ENCODE measurements around the gene ISG20L2. TPM values are rescaled to one million over a fixed set of nuclear protein-coding genes. Genes with fewer than 3 reads are reported as not detected.

ISG20L2 gene
- total RNA-seq, 1 donor from 2014 or later = 33.4 TPM

- no peak for TF ChIP-seq CTCF (IDR thresholded peaks at IDR 0.05; ENCODE audit: unreplicated experiment)
- Mint-ChIP-seq H3K36me3 (ENCODE audit: low read depth, unreplicated experiment) (peaks cover 8% of the 10 kb centered on the region), H3K4me1 (ENCODE audit: unreplicated experiment) (peaks cover 37% of the 10 kb centered on the region), H3K27ac (ENCODE audit: unreplicated experiment) (no peak overlapping the region), H3K4me3 (ENCODE audit: unreplicated experiment) (peak overlapping the region; percentile 68), H3K27me3 (ENCODE audit: unreplicated experiment) (peaks cover 23% of the 10 kb centered on the region), H3K9me3 (ENCODE audit: unreplicated experiment) (no peaks in the 10 kb centered on the region)
- DNase-seq (ENCODE audit: low spot score) = no peak
Measured at GRCh38 chr1:156692925-156693847, 35.4 kb downstream of the ISG20L2 start.

GRCh38 chr1:156692441-156692924 is 36.1 kb downstream of the ISG20L2 start:
- no peak overlapping the region for H3K27ac Mint-ChIP-seq (ENCODE audit: unreplicated experiment)
- H3K4me1 Mint-ChIP-seq (ENCODE audit: unreplicated experiment) = peaks cover 37% of the 10 kb centered on the region
- H3K9me3 Mint-ChIP-seq (ENCODE audit: unreplicated experiment) = no peaks in the 10 kb centered on the region
- H3K36me3 Mint-ChIP-seq (ENCODE audit: low read depth, unreplicated experiment) = peaks cover 8% of the 10 kb centered on the region
- peak overlapping the region; percentile 60 for H3K4me3 Mint-ChIP-seq (ENCODE audit: unreplicated experiment)
- TF ChIP-seq CTCF (IDR thresholded peaks at IDR 0.05; ENCODE audit: unreplicated experiment) = no peak
- DNase-seq (ENCODE audit: low spot score) = no peak
- peaks cover 23% of the 10 kb centered on the region for H3K27me3 Mint-ChIP-seq (ENCODE audit: unreplicated experiment)

GRCh38 chr1:156691665-156692440 is 36.7 kb downstream of the ISG20L2 start:
- no peak overlapping the region for H3K27ac Mint-ChIP-seq (ENCODE audit: unreplicated experiment)
- H3K27me3 Mint-ChIP-seq (ENCODE audit: unreplicated experiment) = peaks cover 23% of the 10 kb centered on the region
- peak overlapping the region; percentile 60 for H3K4me3 Mint-ChIP-seq (ENCODE audit: unreplicated experiment)
- peak; percentile 49 for DNase-seq (ENCODE audit: low spot score)
- H3K9me3 Mint-ChIP-seq (ENCODE audit: unreplicated experiment) = no peaks in the 10 kb centered on the region
- peaks cover 37% of the 10 kb centered on the region for H3K4me1 Mint-ChIP-seq (ENCODE audit: unreplicated experiment)
- peaks cover 8% of the 10 kb centered on the region for H3K36me3 Mint-ChIP-seq (ENCODE audit: low read depth, unreplicated experiment)
- no peak for TF ChIP-seq CTCF (IDR thresholded peaks at IDR 0.05; ENCODE audit: unreplicated experiment)

- DNase-seq (ENCODE audit: low spot score) = no peak
- no peak overlapping the region for H3K27ac Mint-ChIP-seq (ENCODE audit: unreplicated experiment)
- H3K9me3 Mint-ChIP-seq (ENCODE audit: unreplicated experiment) = no peaks in the 10 kb centered on the region
- peaks cover 8% of the 10 kb centered on the region for H3K36me3 Mint-ChIP-seq (ENCODE audit: low read depth, unreplicated experiment)
- no peak overlapping the region for H3K4me3 Mint-ChIP-seq (ENCODE audit: unreplicated experiment)
- H3K27me3 Mint-ChIP-seq (ENCODE audit: unreplicated experiment) = peaks cover 21% of the 10 kb centered on the region
- H3K4me1 Mint-ChIP-seq (ENCODE audit: unreplicated experiment) = peaks cover 37% of the 10 kb centered on the region
- TF ChIP-seq CTCF (IDR thresholded peaks at IDR 0.05; ENCODE audit: unreplicated experiment) = no peak
Measured at GRCh38 chr1:156691191-156691590, 37.4 kb downstream of the ISG20L2 start.

Data from endothelial cell (in vitro differentiated cells).